GM19239 (cell line): ENCODE data around the gene PGRMC2.

Source experiments
- DNase-seq: peaks from one replicate; pipeline ENCODE4 v3.0.0; 2011; ENCODE audit warnings: low spot score; ENCODE audit not compliant: insufficient read length
- FAIRE-seq: peaks from 2 replicates; lab custom pipeline; 2011; peaks lifted over from hg19 to GRCh38; lab: Jason Lieb, UNC

PGRMC2 gene

GRCh38 chr4:128301979-128302378, 14.4 kb upstream of the PGRMC2 start:
- FAIRE-seq (no peak), DNase-seq (no peak)

GRCh38 chr4:128299848-128300247, 12.2 kb upstream of the PGRMC2 start:
- no peak for DNase-seq
- FAIRE-seq: peak; percentile 18

GRCh38 chr4:128298852-128299251, 11.2 kb upstream of the PGRMC2 start:
- DNase-seq (no peak), FAIRE-seq (no peak)

GRCh38 chr4:128298146-128298758, 10.6 kb upstream of the PGRMC2 start:
- FAIRE-seq (no peak), DNase-seq (no peak)

- FAIRE-seq: no peak
- no peak for DNase-seq
Observed at GRCh38 chr4:128295255-128295654, 7.6 kb upstream of the PGRMC2 start.

GRCh38 chr4:128294464-128294863, 6.9 kb upstream of the PGRMC2 start:
- no peak for DNase-seq
- no peak for FAIRE-seq

GRCh38 chr4:128292349-128292748, 4.7 kb upstream of the PGRMC2 start:
- DNase-seq: no peak
- FAIRE-seq: no peak

GRCh38 chr4:128291096-128291495, 3.5 kb upstream of the PGRMC2 start:
- FAIRE-seq: no peak
- no peak for DNase-seq

GRCh38 chr4:128290526-128290925, 2.9 kb upstream of the PGRMC2 start:
- no peak for FAIRE-seq

GRCh38 chr4:128289523-128290158, 2.0 kb upstream of the PGRMC2 start:
- DNase-seq (no peak), FAIRE-seq (no peak)

More at GRCh38 chr4:128290526-128290925, 2.9 kb upstream of the PGRMC2 start:
- no peak for DNase-seq

GRCh38 chr4:128288689-128289106, 1.1 kb upstream of the PGRMC2 start:
- no peak for DNase-seq
- FAIRE-seq: no peak

GRCh38 chr4:128287871-128288688, 467 bp upstream of the PGRMC2 start:
- peak; percentile 95 for FAIRE-seq

GRCh38 chr4:128286474-128287058, 1.0 kb downstream of the PGRMC2 start:
- DNase-seq (peak; percentile 21), FAIRE-seq (peak; percentile 89)

More at GRCh38 chr4:128287871-128288688, 467 bp upstream of the PGRMC2 start:
- DNase-seq: peak; percentile 79

- no peak for DNase-seq
- FAIRE-seq: peak; percentile 14
Observed at GRCh38 chr4:128285085-128285997, 2.3 kb downstream of the PGRMC2 start.

- DNase-seq (no peak), FAIRE-seq (no peak)
Observed at GRCh38 chr4:128284317-128284716, 3.3 kb downstream of the PGRMC2 start.

GRCh38 chr4:128283071-128283470, 4.5 kb downstream of the PGRMC2 start:
- DNase-seq: no peak
- FAIRE-seq: no peak

GRCh38 chr4:128282516-128282915, 5.1 kb downstream of the PGRMC2 start:
- no peak for FAIRE-seq
- no peak for DNase-seq

- no peak for DNase-seq
- no peak for FAIRE-seq
Observed at GRCh38 chr4:128281354-128281753, 6.3 kb downstream of the PGRMC2 start.

- FAIRE-seq: peak; percentile 31
- no peak for DNase-seq
Observed at GRCh38 chr4:128279624-128280225, 7.9 kb downstream of the PGRMC2 start.
